ENCODE data around the gene TMEM213. TPM values are rescaled to one million over a fixed set of nuclear protein-coding genes. Genes with fewer than 3 reads are reported as not detected.

The TMEM213 gene
- total and polyA plus RNA-seq, 10 of the 15 experiments (the other 5 are each of a cell fraction or from before 2014, with no cell fraction given), result not detected

DNA sequence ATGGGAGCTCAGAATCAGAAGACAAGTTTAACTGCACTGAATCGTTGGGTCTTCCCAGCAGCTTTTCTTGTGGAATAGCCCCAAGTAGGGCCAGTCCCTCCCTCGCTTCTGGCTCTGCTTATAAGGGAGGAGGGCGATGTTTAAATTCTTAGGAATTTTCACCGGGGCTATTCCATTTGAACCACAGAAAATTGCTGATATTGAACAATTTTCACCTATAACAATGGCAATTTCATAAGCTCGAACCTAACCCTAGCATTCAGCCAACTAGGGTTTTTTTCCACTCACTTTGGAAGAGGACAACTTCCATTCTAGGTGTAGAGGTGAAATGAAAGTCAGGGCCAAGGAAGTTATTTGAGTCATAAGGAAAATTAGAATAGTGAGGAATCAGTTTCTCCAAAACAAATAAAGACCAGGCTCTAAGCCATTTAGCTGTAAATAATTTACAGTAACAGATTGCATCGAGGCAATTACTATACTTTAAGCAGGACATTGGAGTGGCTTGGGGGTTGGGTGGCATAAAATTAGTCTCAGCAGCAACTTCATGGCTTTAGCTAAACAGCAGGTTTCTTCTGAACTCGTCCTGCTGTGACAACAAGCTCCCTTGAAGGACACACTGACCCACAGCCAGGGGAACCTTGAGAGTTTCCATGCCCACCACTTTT lies 1.7 kb downstream of the TMEM213 start:
- intact Hi-C loops (cut with micrococcal nuclease; ENCODE audit: unreplicated experiment), result no loop called here
- no peak overlapping the region for H3K4me2 ChIP-seq (ENCODE audit: control insufficient read depth, insufficient read depth)
- no peaks in the 10 kb centered on the region for H3K79me2 ChIP-seq (ENCODE audit: control insufficient read depth, insufficient read depth, low read length)
- H3K4me1 ChIP-seq (ENCODE audit: control insufficient read depth, insufficient read depth, low read length), result no peaks in the 10 kb centered on the region
- H2AFZ ChIP-seq (ENCODE audit: control insufficient read depth, low read depth, low read length), result no peak overlapping the region
- ATAC-seq (no peak), FAIRE-seq (no peak), DNase-seq (ENCODE audit: low read depth, low spot score) (no peak)
- no peak overlapping the region for H3K27ac ChIP-seq (ENCODE audit: control insufficient read depth, insufficient read depth)
- WGBS (ENCODE audit: insufficient coverage, insufficient replicate concordance, low lambda C conversion rate, missing lambda C conversion rate), result 20% methylated on average over 7 of the region's 7 CpGs
- in situ Hi-C loops (cut with MboI), result no loop called here
- H3K27me3 ChIP-seq (replicated peaks in 1 of 2; ENCODE audit: control insufficient read depth in 2 of 2, insufficient read depth in 2 of 2, low read length in 1 of 2), result no peaks in the 10 kb centered on the region
- CTCF ChIA-PET, result no interaction called here
- no TSS peak for BruUV-seq (replicated peaks)
- no peaks in the 10 kb centered on the region for H3K9me3 ChIP-seq (replicated peaks; ENCODE audit: control insufficient read depth, insufficient read depth, low read length)
- H3K9ac ChIP-seq (ENCODE audit: control insufficient read depth, insufficient read depth, low read length), result no peak overlapping the region
- H4K20me1 ChIP-seq (ENCODE audit: control insufficient read depth, insufficient read depth), result no peaks in the 10 kb centered on the region
- no peak for TF ChIP-seq BMI1 (IDR thresholded peaks at IDR 0.05; ENCODE audit: borderline replicate concordance)
- H3K4me3 ChIP-seq, result no peak overlapping the region
- SMC1A ChIA-PET (ENCODE audit: uncharacterized antibody, unreplicated experiment), result no interaction called here
- RAD21 ChIA-PET (ENCODE audit: unreplicated experiment), result interaction anchor here (0.6 kb wide), 1 partner anchor 679 kb away, joined by 3 read pairs; no protein-coding TSS in a partner anchor
- POLR2A ChIA-PET, result no interaction called here
- H3K36me3 ChIP-seq (ENCODE audit: control insufficient read depth in 2 of 2, insufficient read depth in 2 of 2, low read length in 1 of 2), result no peaks in the 10 kb centered on the region

DNA sequence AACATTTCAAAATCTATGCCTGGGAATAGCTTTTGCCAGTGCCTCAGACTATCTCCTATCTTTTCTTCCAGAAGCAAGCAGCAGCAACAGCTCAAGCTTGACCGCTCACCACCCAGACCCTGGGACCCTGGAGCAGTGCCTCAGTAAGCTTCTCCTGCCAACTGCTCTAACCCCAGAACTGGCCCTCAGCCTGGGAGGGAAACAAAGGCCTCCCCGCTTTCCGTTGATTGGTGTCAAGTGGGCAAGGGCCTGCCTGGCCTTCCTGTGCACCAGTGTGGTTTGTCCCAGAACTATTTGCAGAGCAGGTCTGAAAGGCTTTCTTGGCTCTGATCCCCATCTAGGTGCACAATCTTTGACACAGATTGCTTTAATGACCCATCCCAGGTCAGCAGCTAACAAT lies 3.5 kb downstream of the TMEM213 start:
- H3K79me2 ChIP-seq (ENCODE audit: control insufficient read depth, insufficient read depth, low read length), result no peaks in the 10 kb centered on the region
- no peak overlapping the region for H2AFZ ChIP-seq (ENCODE audit: control insufficient read depth, low read depth, low read length)
- SMC1A ChIA-PET (ENCODE audit: uncharacterized antibody, unreplicated experiment), result interaction anchor here (0.6 kb wide), 1 partner anchor 1852 kb away, joined by 3 read pairs; no protein-coding TSS in a partner anchor
- WGBS (ENCODE audit: insufficient coverage, insufficient replicate concordance, low lambda C conversion rate, missing lambda C conversion rate), result 53% methylated on average over 3 of the region's 3 CpGs
- in situ Hi-C loops (cut with MboI) (no loop called here), intact Hi-C loops (cut with micrococcal nuclease; ENCODE audit: unreplicated experiment) (no loop called here)
- BruUV-seq (replicated peaks), result no TSS peak
- H3K9me3 ChIP-seq (replicated peaks; ENCODE audit: control insufficient read depth, insufficient read depth, low read length), result no peaks in the 10 kb centered on the region
- no peaks in the 10 kb centered on the region for H3K27me3 ChIP-seq (replicated peaks in 1 of 2; ENCODE audit: control insufficient read depth in 2 of 2, insufficient read depth in 2 of 2, low read length in 1 of 2)
- H3K4me2 ChIP-seq (ENCODE audit: control insufficient read depth, insufficient read depth), result no peak overlapping the region
- no peak overlapping the region for H3K4me3 ChIP-seq
- POLR2A ChIA-PET, result no interaction called here
- RAD21 ChIA-PET (ENCODE audit: unreplicated experiment), result no interaction called here
- no peak for FAIRE-seq
- no peak for DNase-seq (ENCODE audit: low read depth, low spot score)
- no peak overlapping the region for H3K9ac ChIP-seq (ENCODE audit: control insufficient read depth, insufficient read depth, low read length)
- no peak for ATAC-seq
- no peaks in the 10 kb centered on the region for H4K20me1 ChIP-seq (ENCODE audit: control insufficient read depth, insufficient read depth)
- no peaks in the 10 kb centered on the region for H3K4me1 ChIP-seq (ENCODE audit: control insufficient read depth, insufficient read depth, low read length)
- H3K36me3 ChIP-seq (ENCODE audit: control insufficient read depth in 2 of 2, insufficient read depth in 2 of 2, low read length in 1 of 2), result no peaks in the 10 kb centered on the region
- no peak overlapping the region for H3K27ac ChIP-seq (ENCODE audit: control insufficient read depth, insufficient read depth)
- CTCF ChIA-PET, result interaction anchor here (0.6 to 1.3 kb wide), 3 partner anchors 328 to 640 kb away, joined by 3 read pairs; no protein-coding TSS in a partner anchor
- TF ChIP-seq ZNF274 (IDR thresholded peaks at IDR 0.05; ENCODE audit: insufficient read depth, insufficient read length), result no peak
- TF ChIP-seq ASH2L (IDR thresholded peaks at IDR 0.05; ENCODE audit: borderline replicate concordance, low read depth), result no peak
- no peak for TF ChIP-seq SIX5 (IDR thresholded peaks at IDR 0.05; ENCODE audit: low read depth, low read length, severe bottlenecking)
- TF ChIP-seq, protein P1, sequence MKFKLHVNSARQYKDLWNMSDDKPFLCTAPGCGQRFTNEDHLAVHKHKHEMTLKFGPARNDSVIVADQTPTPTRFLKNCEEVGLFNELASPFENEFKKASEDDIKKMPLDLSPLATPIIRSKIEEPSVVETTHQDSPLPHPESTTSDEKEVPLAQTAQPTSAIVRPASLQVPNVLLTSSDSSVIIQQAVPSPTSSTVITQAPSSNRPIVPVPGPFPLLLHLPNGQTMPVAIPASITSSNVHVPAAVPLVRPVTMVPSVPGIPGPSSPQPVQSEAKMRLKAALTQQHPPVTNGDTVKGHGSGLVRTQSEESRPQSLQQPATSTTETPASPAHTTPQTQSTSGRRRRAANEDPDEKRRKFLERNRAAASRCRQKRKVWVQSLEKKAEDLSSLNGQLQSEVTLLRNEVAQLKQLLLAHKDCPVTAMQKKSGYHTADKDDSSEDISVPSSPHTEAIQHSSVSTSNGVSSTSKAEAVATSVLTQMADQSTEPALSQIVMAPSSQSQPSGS (IDR thresholded peaks at IDR 0.05; ENCODE audit: low read length), result no peak
- no peak for TF ChIP-seq HCFC1 (IDR thresholded peaks at IDR 0.05; ENCODE audit: low read length)
- TF ChIP-seq, protein P2, sequence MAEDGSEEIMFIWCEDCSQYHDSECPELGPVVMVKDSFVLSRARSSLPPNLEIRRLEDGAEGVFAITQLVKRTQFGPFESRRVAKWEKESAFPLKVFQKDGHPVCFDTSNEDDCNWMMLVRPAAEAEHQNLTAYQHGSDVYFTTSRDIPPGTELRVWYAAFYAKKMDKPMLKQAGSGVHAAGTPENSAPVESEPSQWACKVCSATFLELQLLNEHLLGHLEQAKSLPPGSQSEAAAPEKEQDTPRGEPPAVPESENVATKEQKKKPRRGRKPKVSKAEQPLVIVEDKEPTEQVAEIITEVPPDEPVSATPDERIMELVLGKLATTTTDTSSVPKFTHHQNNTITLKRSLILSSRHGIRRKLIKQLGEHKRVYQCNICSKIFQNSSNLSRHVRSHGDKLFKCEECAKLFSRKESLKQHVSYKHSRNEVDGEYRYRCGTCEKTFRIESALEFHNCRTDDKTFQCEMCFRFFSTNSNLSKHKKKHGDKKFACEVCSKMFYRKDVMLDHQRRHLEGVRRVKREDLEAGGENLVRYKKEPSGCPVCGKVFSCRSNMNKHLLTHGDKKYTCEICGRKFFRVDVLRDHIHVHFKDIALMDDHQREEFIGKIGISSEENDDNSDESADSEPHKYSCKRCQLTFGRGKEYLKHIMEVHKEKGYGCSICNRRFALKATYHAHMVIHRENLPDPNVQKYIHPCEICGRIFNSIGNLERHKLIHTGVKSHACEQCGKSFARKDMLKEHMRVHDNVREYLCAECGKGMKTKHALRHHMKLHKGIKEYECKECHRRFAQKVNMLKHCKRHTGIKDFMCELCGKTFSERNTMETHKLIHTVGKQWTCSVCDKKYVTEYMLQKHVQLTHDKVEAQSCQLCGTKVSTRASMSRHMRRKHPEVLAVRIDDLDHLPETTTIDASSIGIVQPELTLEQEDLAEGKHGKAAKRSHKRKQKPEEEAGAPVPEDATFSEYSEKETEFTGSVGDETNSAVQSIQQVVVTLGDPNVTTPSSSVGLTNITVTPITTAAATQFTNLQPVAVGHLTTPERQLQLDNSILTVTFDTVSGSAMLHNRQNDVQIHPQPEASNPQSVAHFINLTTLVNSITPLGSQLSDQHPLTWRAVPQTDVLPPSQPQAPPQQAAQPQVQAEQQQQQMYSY (CRISPR knock-in tag; IDR thresholded peaks at IDR 0.05), result no peak
- TF ChIP-seq IKZF2 (IDR thresholded peaks at IDR 0.05), result no peak
- TF ChIP-seq, protein P3, sequence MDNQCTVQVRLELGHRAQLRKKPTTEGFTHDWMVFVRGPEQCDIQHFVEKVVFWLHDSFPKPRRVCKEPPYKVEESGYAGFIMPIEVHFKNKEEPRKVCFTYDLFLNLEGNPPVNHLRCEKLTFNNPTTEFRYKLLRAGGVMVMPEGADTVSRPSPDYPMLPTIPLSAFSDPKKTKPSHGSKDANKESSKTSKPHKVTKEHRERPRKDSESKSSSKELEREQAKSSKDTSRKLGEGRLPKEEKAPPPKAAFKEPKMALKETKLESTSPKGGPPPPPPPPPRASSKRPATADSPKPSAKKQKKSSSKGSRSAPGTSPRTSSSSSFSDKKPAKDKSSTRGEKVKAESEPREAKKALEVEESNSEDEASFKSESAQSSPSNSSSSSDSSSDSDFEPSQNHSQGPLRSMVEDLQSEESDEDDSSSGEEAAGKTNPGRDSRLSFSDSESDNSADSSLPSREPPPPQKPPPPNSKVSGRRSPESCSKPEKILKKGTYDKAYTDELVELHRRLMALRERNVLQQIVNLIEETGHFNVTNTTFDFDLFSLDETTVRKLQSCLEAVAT (IDR thresholded peaks at IDR 0.05), result no peak
- no peak for TF ChIP-seq SMC3 (IDR thresholded peaks at IDR 0.05; ENCODE audit: borderline replicate concordance, low read length)
- no peak for TF ChIP-seq KLF5 (IDR thresholded peaks at IDR 0.05; ENCODE audit: partially characterized antibody)
